Osteoblast (primary cell): ENCODE data around the gene MAOA. TPM values are rescaled to one million over a fixed set of nuclear protein-coding genes. Genes with fewer than 3 reads are reported as not detected.

ENCODE experiments used
- DNase-seq: peaks from one replicate; pipeline ENCODE4 v3.0.0; 2011; ENCODE audit warnings: low spot score, mixed read lengths; ENCODE audit not compliant: insufficient read length; ENCODE audit errors: missing footprints
- H2AFZ ChIP-seq: 2 replicates; pipeline ENCODE4 v1.6.0; 2011; ENCODE audit warnings: mild to moderate bottlenecking, low read length
- H3K27ac ChIP-seq: 2 replicates; pipeline ENCODE4 v1.5.1; 2011; ENCODE audit warnings: mild to moderate bottlenecking, low read depth, low read length, moderate library complexity
- H3K27me3 ChIP-seq: 2 replicates; pipeline ENCODE4 v1.6.0; 2012; ENCODE audit warnings: mild to moderate bottlenecking, control low read depth, inconsistent platforms, low read length, moderate library complexity; ENCODE audit not compliant: insufficient read depth
- H3K36me3 ChIP-seq: 2 replicates; pipeline ENCODE4 v1.5.1; 2011; ENCODE audit warnings: mild to moderate bottlenecking, low read length, control low read depth, moderate library complexity; ENCODE audit not compliant: insufficient read depth
- H3K4me1 ChIP-seq: 2 replicates; pipeline ENCODE4 v1.5.1; 2011; ENCODE audit warnings: mild to moderate bottlenecking, low read length, control low read depth, moderate library complexity; ENCODE audit not compliant: insufficient read depth
- H3K4me2 ChIP-seq: 2 replicates; pipeline ENCODE4 v1.6.0; 2011; ENCODE audit warnings: mild to moderate bottlenecking, low read length; ENCODE audit not compliant: insufficient read depth
- H3K4me3 ChIP-seq: fragments of 200-600 bp; sonication (generic); 3 replicates; pipeline ENCODE4 v1.5.1; 2012; ENCODE audit warnings: mild to moderate bottlenecking, low read length, inconsistent platforms; ENCODE audit not compliant: insufficient read depth
- H3K79me2 ChIP-seq: 2 replicates; pipeline ENCODE4 v1.6.0; 2012; ENCODE audit warnings: mild to moderate bottlenecking, low read length, control low read depth, inconsistent platforms; ENCODE audit not compliant: insufficient read depth
- H3K9me3 ChIP-seq: 2 replicates; pipeline ENCODE4 v1.5.1; 2011; ENCODE audit warnings: low read depth, low read length, control low read depth
- H4K20me1 ChIP-seq: 2 replicates; pipeline ENCODE4 v1.6.0; 2012; ENCODE audit warnings: mild to moderate bottlenecking, low read length, control low read depth; ENCODE audit not compliant: insufficient read depth
- total RNA-seq: library from RNA; depleted of rRNA; stranded (reverse); fragments of >200 nt; gene quantifications from 2 replicates; pipeline ENCODE4 v1.2.3, GENCODE V29; 2012
- TF ChIP-seq, protein P1 (sequence below): IDR thresholded peaks from 2 replicates; pipeline ENCODE4 v1.5.1; 2011; ENCODE audit warnings: mild to moderate bottlenecking, low read depth, low read length, moderate library complexity; ENCODE audit errors: extremely low read depth

The MAOA gene
- total RNA-seq, 1 donor = 5.8 TPM

DNA sequence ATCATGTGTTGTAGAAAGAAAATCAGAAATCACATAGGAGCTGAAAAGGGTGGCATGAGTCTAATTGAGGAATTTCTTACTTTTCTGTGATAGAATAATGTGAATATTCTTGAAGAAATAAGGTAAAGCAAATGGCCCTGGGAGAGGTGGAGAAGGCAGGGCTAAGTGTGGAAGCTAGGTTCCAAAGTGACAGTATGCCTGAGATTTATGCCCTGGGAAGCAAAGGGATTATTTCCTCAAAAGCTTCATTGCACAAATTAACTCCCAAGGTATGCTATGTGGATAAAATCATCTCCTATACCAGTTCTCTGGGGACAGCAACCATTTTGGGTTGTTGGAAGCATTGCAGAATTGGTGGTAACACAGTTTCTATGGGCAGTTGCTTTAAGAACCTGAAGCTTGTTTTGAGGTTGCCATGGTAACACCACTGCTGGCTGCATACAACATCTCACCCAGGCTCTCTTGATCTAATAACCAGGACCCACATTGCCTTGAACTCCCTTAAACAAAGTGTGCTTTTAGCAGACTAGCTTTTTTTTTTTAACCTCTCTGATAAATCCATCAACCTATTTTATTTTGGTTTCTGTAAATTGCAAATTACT lies 21.0 kb downstream of the MAOA start:
- no peak for DNase-seq
- Histone ChIP-seq H3K27ac (no peak overlapping the region), H3K4me1 (no peaks in the 10 kb centered on the region), H4K20me1 (no peaks in the 10 kb centered on the region), H3K4me2 (no peak overlapping the region), H3K9me3 (no peaks in the 10 kb centered on the region), H3K36me3 (no peaks in the 10 kb centered on the region), H3K79me2 (no peaks in the 10 kb centered on the region), H3K4me3 (no peak overlapping the region), H2AFZ (no peak overlapping the region), H3K27me3 (no peaks in the 10 kb centered on the region)
- TF ChIP-seq, protein P1, sequence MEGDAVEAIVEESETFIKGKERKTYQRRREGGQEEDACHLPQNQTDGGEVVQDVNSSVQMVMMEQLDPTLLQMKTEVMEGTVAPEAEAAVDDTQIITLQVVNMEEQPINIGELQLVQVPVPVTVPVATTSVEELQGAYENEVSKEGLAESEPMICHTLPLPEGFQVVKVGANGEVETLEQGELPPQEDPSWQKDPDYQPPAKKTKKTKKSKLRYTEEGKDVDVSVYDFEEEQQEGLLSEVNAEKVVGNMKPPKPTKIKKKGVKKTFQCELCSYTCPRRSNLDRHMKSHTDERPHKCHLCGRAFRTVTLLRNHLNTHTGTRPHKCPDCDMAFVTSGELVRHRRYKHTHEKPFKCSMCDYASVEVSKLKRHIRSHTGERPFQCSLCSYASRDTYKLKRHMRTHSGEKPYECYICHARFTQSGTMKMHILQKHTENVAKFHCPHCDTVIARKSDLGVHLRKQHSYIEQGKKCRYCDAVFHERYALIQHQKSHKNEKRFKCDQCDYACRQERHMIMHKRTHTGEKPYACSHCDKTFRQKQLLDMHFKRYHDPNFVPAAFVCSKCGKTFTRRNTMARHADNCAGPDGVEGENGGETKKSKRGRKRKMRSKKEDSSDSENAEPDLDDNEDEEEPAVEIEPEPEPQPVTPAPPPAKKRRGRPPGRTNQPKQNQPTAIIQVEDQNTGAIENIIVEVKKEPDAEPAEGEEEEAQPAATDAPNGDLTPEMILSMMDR = no peak

DNA sequence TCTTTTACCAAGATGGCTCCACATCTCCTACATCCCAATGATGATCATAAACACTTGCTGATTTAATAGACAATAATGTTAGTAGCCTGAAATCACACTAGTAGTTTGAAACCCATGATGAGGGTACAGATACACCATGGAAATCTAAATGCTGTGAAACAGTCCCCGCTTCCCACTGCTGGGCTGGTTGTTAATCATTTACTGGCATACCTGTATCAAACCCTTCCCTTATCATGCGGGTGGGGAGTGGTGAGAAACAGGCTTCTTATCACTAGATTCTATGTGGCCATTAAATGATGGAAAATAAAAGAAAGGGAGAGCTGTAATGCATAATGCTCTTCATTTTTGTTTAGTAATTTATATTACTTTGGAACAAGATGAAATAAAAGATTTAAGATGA lies 21.9 kb downstream of the MAOA start:
- H3K79me2 ChIP-seq = no peaks in the 10 kb centered on the region
- H3K27ac ChIP-seq = no peak overlapping the region
- H3K9me3 ChIP-seq = no peaks in the 10 kb centered on the region
- H3K4me2 ChIP-seq = no peak overlapping the region
- H3K36me3 ChIP-seq = no peaks in the 10 kb centered on the region
- H2AFZ ChIP-seq = no peak overlapping the region
- no peaks in the 10 kb centered on the region for H3K27me3 ChIP-seq
- no peaks in the 10 kb centered on the region for H4K20me1 ChIP-seq
- no peak overlapping the region for H3K4me3 ChIP-seq
- TF ChIP-seq, protein P1 = no peak
- H3K4me1 ChIP-seq = no peaks in the 10 kb centered on the region
- no peak for DNase-seq

DNA sequence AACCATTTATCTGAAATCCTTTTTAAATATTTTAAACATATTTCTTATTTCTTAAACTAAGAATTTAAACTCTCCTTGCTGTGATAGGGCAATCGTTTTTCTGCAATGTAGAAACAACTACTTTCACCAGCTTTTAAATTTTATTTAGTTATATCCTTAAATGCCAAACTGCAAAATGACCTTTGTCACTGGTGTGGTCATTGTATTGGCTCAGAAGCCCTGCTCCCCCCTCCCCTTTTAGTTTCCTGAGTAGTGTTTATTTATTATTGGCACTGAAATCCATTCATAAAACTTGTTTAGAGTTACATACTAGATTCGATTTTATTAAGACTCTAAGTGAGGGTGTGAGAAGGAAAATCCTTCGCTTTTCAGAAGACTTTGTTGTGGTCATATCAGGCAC lies 23.0 kb downstream of the MAOA start:
- no peak overlapping the region for H3K4me2 ChIP-seq
- H3K4me3 ChIP-seq = no peak overlapping the region
- DNase-seq = no peak
- TF ChIP-seq, protein P1 = no peak
- H3K79me2 ChIP-seq = no peaks in the 10 kb centered on the region
- H3K27me3 ChIP-seq = no peaks in the 10 kb centered on the region
- H2AFZ ChIP-seq = no peak overlapping the region
- H4K20me1 ChIP-seq = no peaks in the 10 kb centered on the region
- no peak overlapping the region for H3K27ac ChIP-seq
- H3K36me3 ChIP-seq = no peaks in the 10 kb centered on the region
- no peaks in the 10 kb centered on the region for H3K4me1 ChIP-seq
- H3K9me3 ChIP-seq = no peaks in the 10 kb centered on the region

DNA sequence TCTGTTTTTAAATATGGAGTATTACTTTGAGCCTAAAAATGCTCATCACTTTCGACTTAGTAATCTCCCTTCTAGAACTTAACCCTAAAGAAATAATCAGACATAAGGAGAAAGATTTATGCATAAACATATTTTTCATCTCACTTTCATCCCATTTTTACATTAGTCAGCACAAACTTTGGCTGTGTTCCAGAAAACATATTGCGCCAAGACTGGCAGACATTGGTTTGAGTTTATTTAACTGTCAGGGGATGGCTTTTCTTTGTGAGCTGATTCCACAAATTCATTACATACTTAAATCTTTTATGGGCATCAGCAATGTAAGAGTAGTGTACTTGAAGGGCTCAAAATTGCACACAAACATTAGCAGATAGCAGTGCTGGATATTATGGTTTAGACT lies 23.7 kb downstream of the MAOA start:
- H3K36me3 ChIP-seq = no peaks in the 10 kb centered on the region
- H3K9me3 ChIP-seq = no peaks in the 10 kb centered on the region
- no peak overlapping the region for H2AFZ ChIP-seq
- no peak overlapping the region for H3K27ac ChIP-seq
- no peaks in the 10 kb centered on the region for H4K20me1 ChIP-seq
- no peak for DNase-seq
- no peak overlapping the region for H3K4me3 ChIP-seq
- TF ChIP-seq, protein P1 = no peak
- no peaks in the 10 kb centered on the region for H3K27me3 ChIP-seq
- no peaks in the 10 kb centered on the region for H3K79me2 ChIP-seq
- H3K4me1 ChIP-seq = no peaks in the 10 kb centered on the region
- H3K4me2 ChIP-seq = no peak overlapping the region
